ENCODE measurements around the gene F2RL3.

GRCh38 chr19:16938211-16938610 is 49.4 kb downstream of the F2RL3 start:
- no peak for TF ChIP-seq EZH2 (IDR thresholded peaks at IDR 0.05; ENCODE audit: low read length)
- TF ChIP-seq, protein P1, sequence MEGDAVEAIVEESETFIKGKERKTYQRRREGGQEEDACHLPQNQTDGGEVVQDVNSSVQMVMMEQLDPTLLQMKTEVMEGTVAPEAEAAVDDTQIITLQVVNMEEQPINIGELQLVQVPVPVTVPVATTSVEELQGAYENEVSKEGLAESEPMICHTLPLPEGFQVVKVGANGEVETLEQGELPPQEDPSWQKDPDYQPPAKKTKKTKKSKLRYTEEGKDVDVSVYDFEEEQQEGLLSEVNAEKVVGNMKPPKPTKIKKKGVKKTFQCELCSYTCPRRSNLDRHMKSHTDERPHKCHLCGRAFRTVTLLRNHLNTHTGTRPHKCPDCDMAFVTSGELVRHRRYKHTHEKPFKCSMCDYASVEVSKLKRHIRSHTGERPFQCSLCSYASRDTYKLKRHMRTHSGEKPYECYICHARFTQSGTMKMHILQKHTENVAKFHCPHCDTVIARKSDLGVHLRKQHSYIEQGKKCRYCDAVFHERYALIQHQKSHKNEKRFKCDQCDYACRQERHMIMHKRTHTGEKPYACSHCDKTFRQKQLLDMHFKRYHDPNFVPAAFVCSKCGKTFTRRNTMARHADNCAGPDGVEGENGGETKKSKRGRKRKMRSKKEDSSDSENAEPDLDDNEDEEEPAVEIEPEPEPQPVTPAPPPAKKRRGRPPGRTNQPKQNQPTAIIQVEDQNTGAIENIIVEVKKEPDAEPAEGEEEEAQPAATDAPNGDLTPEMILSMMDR (optimal IDR thresholded peaks at IDR 0.05 in 1 of 3, IDR thresholded peaks at IDR 0.05 in 1 of 3, conservative IDR thresholded peaks at IDR 0.05 in 1 of 3; ENCODE audit: extremely low read depth in 1 of 3, insufficient read depth in 2 of 3, low read length in 3 of 3): no peak

All from keratinocyte (primary cell).